Measurements from ENCODE around the gene MAP1LC3C.

MAP1LC3C gene

GRCh38 chr1:241999026-241999425, at the start of gene MAP1LC3C:
MAP1LC3C (minus strand) TSS chr1:241999098; CDS start chr1:241999008, 90 bp downstream.
- in situ Hi-C loops (cut with HindIII; ENCODE audit: low sequenced_read_pairs), result loop anchor here (25.0 kb wide), 1 partner anchor 112 kb away; no protein-coding TSS in a partner anchor

GRCh38 chr1:242043165-242043564, 44.3 kb upstream of the MAP1LC3C start:
- in situ Hi-C loops (cut with HindIII; ENCODE audit: low sequenced_read_pairs), result no loop called here

- in situ Hi-C loops (cut with HindIII; ENCODE audit: low sequenced_read_pairs), result no loop called here
These were observed 35.5 kb upstream of the MAP1LC3C start for GRCh38 chr1:242034392-242034791.

GRCh38 chr1:242033447-242033846, 34.5 kb upstream of the MAP1LC3C start:
- in situ Hi-C loops (cut with HindIII; ENCODE audit: low sequenced_read_pairs), result no loop called here

- in situ Hi-C loops (cut with HindIII; ENCODE audit: low sequenced_read_pairs), result no loop called here
These were observed 31.2 kb upstream of the MAP1LC3C start for GRCh38 chr1:242030071-242030470.

GRCh38 chr1:242025681-242026080, 26.8 kb upstream of the MAP1LC3C start:
- in situ Hi-C loops (cut with HindIII; ENCODE audit: low sequenced_read_pairs), result no loop called here

GRCh38 chr1:242023805-242024204, 24.9 kb upstream of the MAP1LC3C start:
- in situ Hi-C loops (cut with HindIII; ENCODE audit: low sequenced_read_pairs), result no loop called here

- in situ Hi-C loops (cut with HindIII; ENCODE audit: low sequenced_read_pairs), result no loop called here
These were observed 20.1 kb upstream of the MAP1LC3C start for GRCh38 chr1:242019018-242019417.

GRCh38 chr1:242017580-242018233, 18.8 kb upstream of the MAP1LC3C start:
- in situ Hi-C loops (cut with HindIII; ENCODE audit: low sequenced_read_pairs), result no loop called here

GRCh38 chr1:242016479-242016878, 17.6 kb upstream of the MAP1LC3C start:
- in situ Hi-C loops (cut with HindIII; ENCODE audit: low sequenced_read_pairs), result no loop called here

- in situ Hi-C loops (cut with HindIII; ENCODE audit: low sequenced_read_pairs), result no loop called here
These were observed 13.2 kb upstream of the MAP1LC3C start for GRCh38 chr1:242011894-242012660.

GRCh38 chr1:242008826-242009495, 10.1 kb upstream of the MAP1LC3C start:
- in situ Hi-C loops (cut with HindIII; ENCODE audit: low sequenced_read_pairs), result no loop called here

- in situ Hi-C loops (cut with HindIII; ENCODE audit: low sequenced_read_pairs), result no loop called here
These were observed 8.1 kb upstream of the MAP1LC3C start for GRCh38 chr1:242006976-242007375.

GRCh38 chr1:242005866-242006535, 7.1 kb upstream of the MAP1LC3C start:
- in situ Hi-C loops (cut with HindIII; ENCODE audit: low sequenced_read_pairs), result no loop called here

GRCh38 chr1:242004751-242005495, 6.0 kb upstream of the MAP1LC3C start:
- in situ Hi-C loops (cut with HindIII; ENCODE audit: low sequenced_read_pairs), result no loop called here

- in situ Hi-C loops (cut with HindIII; ENCODE audit: low sequenced_read_pairs), result no loop called here
These were observed 3.6 kb upstream of the MAP1LC3C start for GRCh38 chr1:242002510-242002909.

- in situ Hi-C loops (cut with HindIII; ENCODE audit: low sequenced_read_pairs), result no loop called here
These were observed 3.2 kb upstream of the MAP1LC3C start for GRCh38 chr1:242002072-242002471.

- in situ Hi-C loops (cut with HindIII; ENCODE audit: low sequenced_read_pairs), result no loop called here
These were observed 1.5 kb upstream of the MAP1LC3C start for GRCh38 chr1:242000434-242000833.

- in situ Hi-C loops (cut with HindIII; ENCODE audit: low sequenced_read_pairs), result loop anchor here (25.0 kb wide), 1 partner anchor 111 kb away; no protein-coding TSS in a partner anchor
These were observed 431 bp downstream of the MAP1LC3C start for GRCh38 chr1:241998412-241998921.

- in situ Hi-C loops (cut with HindIII; ENCODE audit: low sequenced_read_pairs), result loop anchor here (25.0 kb wide), 1 partner anchor 110 kb away; no protein-coding TSS in a partner anchor
These were observed 1.4 kb downstream of the MAP1LC3C start for GRCh38 chr1:241997401-241997998.

All from endothelial cell of hepatic sinusoid (primary cell).